OCI-LY7 (cell line): ENCODE data around the gene FAM120A. TPM values are rescaled to one million over a fixed set of nuclear protein-coding genes. Genes with fewer than 3 reads are reported as not detected.

Experiments used
- BruUV-seq: library from RNA; stranded (reverse); fragments of 400-500 nt; replicated peaks from 2 replicates; lab custom pipeline; 2021; lab: Mats Ljungman, UMichigan
- CTCF ChIA-PET: fragments of 300-600 bp; sonication (Branson Sonifier 250); formaldehyde crosslinking; loops from one replicate; lab custom pipeline; 2022; ENCODE audit warnings: antibody characterized with exemption; ENCODE audit not compliant: unreplicated experiment; lab: Charles Lee
- POLR2A ChIA-PET: fragments of 300-600 bp; sonication (Branson Sonifier 250); formaldehyde crosslinking; loops from one replicate; lab custom pipeline; 2022; ENCODE audit warnings: antibody characterized with exemption; lab: Charles Lee
- DNase-seq: peaks from one replicate; pipeline ENCODE4 v3.0.0-alpha.2; 2015; ENCODE audit warnings: low spot score
- H2AFZ ChIP-seq: fragments of 200-600 bp; sonication (generic), shearing (Covaris generic); 2 replicates; pipeline ENCODE4 v1.6.1; 2014; ENCODE audit warnings: mild to moderate bottlenecking, antibody characterized with exemption, low read length, moderate library complexity
- H3K27ac ChIP-seq: fragments of 200-600 bp; sonication (generic); 2 replicates; pipeline ENCODE4 v1.5.1; 2014; ENCODE audit warnings: mixed run types, low read depth, mild to moderate bottlenecking, moderate library complexity, low read length, inconsistent platforms; ENCODE audit not compliant: poor library complexity, severe bottlenecking
- H3K36me3 ChIP-seq: fragments of 200-600 bp; sonication (generic); 2 replicates; pipeline ENCODE4 v1.6.1; 2014; ENCODE audit warnings: mild to moderate bottlenecking, antibody characterized with exemption, low read length, moderate library complexity, mixed read lengths; ENCODE audit not compliant: insufficient read depth
- H3K4me1 ChIP-seq: fragments of 200-600 bp; sonication (generic); 2 replicates; pipeline ENCODE4 v1.5.1; 2014; ENCODE audit warnings: mild to moderate bottlenecking, low read length; ENCODE audit not compliant: insufficient read depth, poor library complexity, severe bottlenecking
- H3K4me2 ChIP-seq: fragments of 200-600 bp; sonication (generic); 2 replicates; pipeline ENCODE4 v1.6.1; 2014; ENCODE audit warnings: mild to moderate bottlenecking, low read length
- H3K4me3 ChIP-seq: fragments of 200-600 bp; sonication (generic); 2 replicates; pipeline ENCODE4 v1.5.1; 2014; ENCODE audit warnings: mild to moderate bottlenecking, low read depth, low read length; ENCODE audit not compliant: poor library complexity, severe bottlenecking
- H3K79me2 ChIP-seq: fragments of 200-600 bp; sonication (generic); 2 replicates; pipeline ENCODE4 v1.6.1; 2016; ENCODE audit warnings: low read depth, mild to moderate bottlenecking, low read length, moderate library complexity, mixed read lengths; ENCODE audit not compliant: insufficient read depth
- H3K9me2 ChIP-seq: fragments of 200-600 bp; sonication (generic); 2 replicates; pipeline ENCODE4 v1.6.1; 2016; ENCODE audit warnings: mild to moderate bottlenecking, low read length, mixed read lengths; ENCODE audit not compliant: insufficient read depth
- H3K9me3 ChIP-seq: fragments of 200-600 bp; sonication (generic); 2 replicates; pipeline ENCODE4 v1.6.1; 2014; ENCODE audit warnings: mild to moderate bottlenecking, mixed run types, low read length, mixed read lengths
- H4K20me1 ChIP-seq: fragments of 200-600 bp; sonication (generic); 2 replicates; pipeline ENCODE4 v1.6.1; 2014; ENCODE audit warnings: mild to moderate bottlenecking, antibody characterized with exemption, low read length, moderate library complexity, mixed read lengths; ENCODE audit not compliant: insufficient read depth
- CTCF ChIP-seq: fragments of 200-600 bp; sonication (generic); conservative IDR thresholded peaks from 2 replicates; pipeline ENCODE4 v1.5.1; 2014; ENCODE audit warnings: mild to moderate bottlenecking, antibody characterized with exemption, low read length, moderate library complexity, mixed read lengths
- EZH2phosphoT487 ChIP-seq: fragments of 200-600 bp; sonication (generic); IDR thresholded peaks from 2 replicates; pipeline ENCODE4 v1.6.1; 2018; ENCODE audit warnings: low read depth, borderline replicate concordance, mild to moderate bottlenecking, mixed run types, antibody characterized with exemption, low read length, moderate library complexity, mixed read lengths
- intact Hi-C: fragments of 100-400 bp; cut with micrococcal nuclease; formaldehyde crosslinking; loops from one replicate; pipeline ENCODE4 v1.10.0; 2022; ENCODE audit not compliant: unreplicated experiment
- total RNA-seq, 2 experiments: library from RNA; depleted of rRNA in 1 of 2; stranded (reverse); fragments of >200 nt in 1 of 2; shearing (Covaris generic) in 1 of 2; gene quantifications; 2 replicates each; pipeline ENCODE4 v1.2.3, GENCODE V29; 2014 to 2022

The FAM120A gene
- total RNA-seq, 2 experiments from 2014 or later = 81.9 to 104 TPM

- Histone ChIP-seq H3K9me2 (no peaks in the 10 kb centered on the region), H3K79me2 (no peaks in the 10 kb centered on the region; the same call in 1 of the 2 replicates), H3K36me3 (no peaks in the 10 kb centered on the region; the same call in 1 of the 2 replicates), H3K4me3 (no peak overlapping the region), H3K9me3 (0 out of 2 replicates have a peak, but pooled peaks cover 9% of the 10 kb centered on the region), H3K27ac (no peak overlapping the region), H3K4me2 (no peak overlapping the region), H2AFZ (no peak overlapping the region), H3K4me1 (peaks cover 9% of the 10 kb centered on the region), H4K20me1 (no peaks in the 10 kb centered on the region)
- intact Hi-C loops = no loop called here
- no TSS peak for BruUV-seq
- POLR2A ChIA-PET = no interaction called here
- CTCF ChIA-PET = no interaction called here
- no peak for DNase-seq
- TF ChIP-seq CTCF (no peak), EZH2phosphoT487 (no peak)
Observed at GRCh38 chr9:93580654-93581380, 129.3 kb downstream of the FAM120A start.

GRCh38 chr9:93582115-93582514 lies 130.6 kb downstream of the FAM120A start:
- BruUV-seq = no TSS peak
- CTCF ChIA-PET = no interaction called here
- Histone ChIP-seq H3K9me3 (0 out of 2 replicates have a peak, but pooled peaks cover 9% of the 10 kb centered on the region), H3K4me3 (no peak overlapping the region), H3K27ac (no peak overlapping the region), H3K4me1 (peaks cover 9% of the 10 kb centered on the region), H3K79me2 (no peaks in the 10 kb centered on the region; the same call in 1 of the 2 replicates), H3K36me3 (no peaks in the 10 kb centered on the region; the same call in 1 of the 2 replicates), H3K4me2 (no peak overlapping the region), H3K9me2 (no peaks in the 10 kb centered on the region), H2AFZ (no peak overlapping the region), H4K20me1 (no peaks in the 10 kb centered on the region)
- POLR2A ChIA-PET = interaction anchor here (0.8 kb wide), 1 partner anchor 10 kb away, joined by 3 read pairs; no protein-coding TSS in a partner anchor
- TF ChIP-seq EZH2phosphoT487 = no peak
- TF ChIP-seq CTCF = no peak
- DNase-seq = no peak
- intact Hi-C loops = no loop called here

GRCh38 chr9:93582550-93582949 lies 131.1 kb downstream of the FAM120A start:
- 0 out of 2 replicates have a peak, but pooled peaks cover 9% of the 10 kb centered on the region for H3K9me3 ChIP-seq
- H3K9me2 ChIP-seq = no peaks in the 10 kb centered on the region
- H3K36me3 ChIP-seq = no peaks in the 10 kb centered on the region; the same call in 1 of the 2 replicates
- H3K79me2 ChIP-seq = no peaks in the 10 kb centered on the region; the same call in 1 of the 2 replicates
- intact Hi-C loops = no loop called here
- peaks cover 6% of the 10 kb centered on the region for H3K4me1 ChIP-seq
- ChIA-PET CTCF (no interaction called here), POLR2A (interaction anchor here (0.8 kb wide), 1 partner anchor 10 kb away, joined by 3 read pairs; no protein-coding TSS in a partner anchor)
- no peak overlapping the region for H3K4me3 ChIP-seq
- no peak overlapping the region for H3K27ac ChIP-seq
- no TSS peak for BruUV-seq
- DNase-seq = no peak
- H2AFZ ChIP-seq = no peak overlapping the region
- H3K4me2 ChIP-seq = no peak overlapping the region
- no peaks in the 10 kb centered on the region for H4K20me1 ChIP-seq
- TF ChIP-seq CTCF (no peak), EZH2phosphoT487 (no peak)
